ENCODE results near the gene LDB3.

- TF ChIP-seq CTCF (IDR thresholded peaks at IDR 0.05) (no peak), POLR2AphosphoS5 (IDR thresholded peaks at IDR 0.05; ENCODE audit: insufficient read depth in 1 of 2, low read depth in 1 of 2) (no peak)
These were observed 47.5 kb downstream of the LDB3 start for GRCh38 chr10:86715836-86716235.
